NT2/D1 (cell line): ENCODE data around the gene CLRN3.

ENCODE experiments used
- SUZ12 ChIP-seq: IDR thresholded peaks from 2 replicates; pipeline ENCODE4 v1.6.1; 2011; ENCODE audit not compliant: insufficient read length, insufficient read depth; ENCODE audit errors: extremely low read depth
- ZNF274 ChIP-seq: IDR thresholded peaks from 2 replicates; pipeline ENCODE4 v1.6.1; 2011; ENCODE audit warnings: mild to moderate bottlenecking, low read depth, low read length

DNA sequence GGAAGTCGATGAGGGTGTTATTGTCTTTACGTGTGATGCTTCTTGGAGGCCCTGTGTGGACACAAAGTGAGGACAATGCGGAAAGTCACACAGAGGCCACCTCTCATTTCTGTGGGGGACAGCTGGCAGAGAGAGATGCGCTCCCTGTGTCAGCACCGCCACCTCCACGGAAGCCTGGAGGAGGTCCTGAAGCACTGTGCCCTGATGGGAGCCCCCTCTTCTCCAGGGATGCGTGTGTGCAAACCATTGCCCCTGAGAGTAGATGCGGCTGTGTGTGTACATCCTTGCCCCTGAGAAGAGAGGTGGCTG is 16.2 kb upstream of the CLRN3 start:
- TF ChIP-seq SUZ12 (no peak), ZNF274 (no peak)
